ENCODE results near the gene EPHB1. TPM values are rescaled to one million over a fixed set of nuclear protein-coding genes. Genes with fewer than 3 reads are reported as not detected.

The EPHB1 gene
- polyA plus RNA-seq, 3 donors: 0.06 to 0.55 TPM; not detected in 1

DNA sequence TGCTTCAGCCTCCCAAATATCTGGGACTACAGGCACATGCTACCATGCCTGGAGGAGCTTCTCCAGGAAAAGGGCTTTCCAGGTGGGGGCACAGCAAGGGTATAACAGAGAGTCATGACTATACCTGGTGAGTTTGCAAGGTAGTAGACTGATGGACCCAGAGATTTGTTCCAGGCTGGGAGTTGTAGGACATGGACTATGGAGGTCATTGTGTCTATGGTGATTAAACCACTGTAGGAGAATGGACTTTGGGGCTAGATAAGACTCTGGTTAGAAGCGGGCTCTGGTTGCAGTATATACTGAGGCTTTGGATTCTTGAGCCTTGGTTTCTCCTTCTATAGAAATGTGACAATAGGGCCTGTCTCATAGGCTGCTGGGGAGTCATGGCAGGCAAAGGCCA lies 104.7 kb downstream of the EPHB1 start:
- no peaks in the 10 kb centered on the region for H4K20me1 ChIP-seq (ENCODE audit: insufficient read depth, low read length)
- WGBS (ENCODE audit: insufficient coverage): 100% methylated on average over 1 of the region's 1 CpG
- H3K27me3 Mint-ChIP-seq (ENCODE audit: low read depth in 3 of 3): peaks cover 4 to 8% (median 6%) of the 10 kb centered on the region in 3 donors
- intact Hi-C loops (cut with micrococcal nuclease): no loop called here
- peaks cover 2% of the 10 kb centered on the region for H3K4me1 Mint-ChIP-seq
- no peak for DNase-seq
- H3K9ac ChIP-seq (ENCODE audit: insufficient read depth, low read length, poor library complexity, severe bottlenecking): no peak overlapping the region
- H3K36me3 ChIP-seq (replicated peaks in 1 of 2; ENCODE audit: control insufficient read depth in 1 of 2, insufficient read depth in 2 of 2, low read length in 2 of 2): no peaks in the 10 kb centered on the region
- no peaks in the 10 kb centered on the region for H3K79me2 ChIP-seq (ENCODE audit: insufficient read depth, low read length)
- no peaks in the 10 kb centered on the region for H3K27me3 ChIP-seq (ENCODE audit: control insufficient read depth in 2 of 2, insufficient read depth in 2 of 2, low read length in 2 of 2)
- peak overlapping the region in 1 of 7 donors; percentile 1 for H3K27ac Mint-ChIP-seq
- no peaks in the 10 kb centered on the region for H3K9me3 ChIP-seq (replicated peaks in 1 of 2; ENCODE audit: control insufficient read depth in 1 of 2, insufficient read depth in 1 of 2, low read length in 2 of 2)
- H3K4me3 Mint-ChIP-seq: no peak overlapping the region
- no peaks in the 10 kb centered on the region for H3K4me1 ChIP-seq (ENCODE audit: control insufficient read depth in 1 of 2, insufficient read depth in 2 of 2, low read length in 2 of 2)
- TF ChIP-seq, protein P1, sequence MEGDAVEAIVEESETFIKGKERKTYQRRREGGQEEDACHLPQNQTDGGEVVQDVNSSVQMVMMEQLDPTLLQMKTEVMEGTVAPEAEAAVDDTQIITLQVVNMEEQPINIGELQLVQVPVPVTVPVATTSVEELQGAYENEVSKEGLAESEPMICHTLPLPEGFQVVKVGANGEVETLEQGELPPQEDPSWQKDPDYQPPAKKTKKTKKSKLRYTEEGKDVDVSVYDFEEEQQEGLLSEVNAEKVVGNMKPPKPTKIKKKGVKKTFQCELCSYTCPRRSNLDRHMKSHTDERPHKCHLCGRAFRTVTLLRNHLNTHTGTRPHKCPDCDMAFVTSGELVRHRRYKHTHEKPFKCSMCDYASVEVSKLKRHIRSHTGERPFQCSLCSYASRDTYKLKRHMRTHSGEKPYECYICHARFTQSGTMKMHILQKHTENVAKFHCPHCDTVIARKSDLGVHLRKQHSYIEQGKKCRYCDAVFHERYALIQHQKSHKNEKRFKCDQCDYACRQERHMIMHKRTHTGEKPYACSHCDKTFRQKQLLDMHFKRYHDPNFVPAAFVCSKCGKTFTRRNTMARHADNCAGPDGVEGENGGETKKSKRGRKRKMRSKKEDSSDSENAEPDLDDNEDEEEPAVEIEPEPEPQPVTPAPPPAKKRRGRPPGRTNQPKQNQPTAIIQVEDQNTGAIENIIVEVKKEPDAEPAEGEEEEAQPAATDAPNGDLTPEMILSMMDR (IDR thresholded peaks at IDR 0.05): no peak
- H3K4me3 ChIP-seq (replicated peaks in 1 of 3; ENCODE audit: low read depth in 2 of 3, low read length in 3 of 3): no peak overlapping the region
- H3K4me2 ChIP-seq (replicated peaks; ENCODE audit: extremely low read depth, low read length, poor library complexity, severe bottlenecking): no peak overlapping the region
- H3K9me3 Mint-ChIP-seq: peaks cover 0 to 2% (median 0%) of the 10 kb centered on the region in 7 donors
- no peaks in the 10 kb centered on the region for H3K36me3 Mint-ChIP-seq
- H3K27ac ChIP-seq (ENCODE audit: low read depth in 1 of 2, low read length in 2 of 2): no peak overlapping the region
- no peak overlapping the region for H2AFZ ChIP-seq (ENCODE audit: insufficient read depth, low read depth, low read length, poor library complexity, severe bottlenecking)

DNA sequence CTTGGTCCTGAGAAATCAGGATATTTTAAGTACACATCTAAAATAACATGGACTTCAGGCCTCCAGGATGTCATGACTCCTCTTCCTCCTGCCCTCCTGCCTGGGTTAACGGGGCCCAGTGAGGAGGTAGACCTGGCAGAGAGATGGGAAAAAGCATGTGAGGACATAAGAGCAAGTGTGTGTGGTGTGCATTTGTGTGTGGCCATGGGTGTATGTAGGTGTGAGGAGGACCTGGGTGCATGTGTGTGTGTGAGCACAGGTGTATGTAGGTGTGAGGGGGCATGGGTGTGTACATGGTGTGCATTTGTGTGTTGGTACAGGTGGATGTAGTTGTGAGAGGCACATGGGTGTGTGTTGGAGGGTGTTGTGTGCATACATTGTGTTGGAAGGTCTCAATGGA lies 105.4 kb downstream of the EPHB1 start:
- Histone ChIP-seq H3K27me3 (ENCODE audit: control insufficient read depth in 2 of 2, insufficient read depth in 2 of 2, low read length in 2 of 2) (no peaks in the 10 kb centered on the region), H3K79me2 (ENCODE audit: insufficient read depth, low read length) (no peaks in the 10 kb centered on the region), H3K27ac (ENCODE audit: low read depth in 1 of 2, low read length in 2 of 2) (no peak overlapping the region), H4K20me1 (ENCODE audit: insufficient read depth, low read length) (no peaks in the 10 kb centered on the region), H3K36me3 (replicated peaks in 1 of 2; ENCODE audit: control insufficient read depth in 1 of 2, insufficient read depth in 2 of 2, low read length in 2 of 2) (no peaks in the 10 kb centered on the region), H3K4me1 (ENCODE audit: control insufficient read depth in 1 of 2, insufficient read depth in 2 of 2, low read length in 2 of 2) (no peaks in the 10 kb centered on the region), H3K4me2 (replicated peaks; ENCODE audit: extremely low read depth, low read length, poor library complexity, severe bottlenecking) (no peak overlapping the region), H2AFZ (ENCODE audit: insufficient read depth, low read depth, low read length, poor library complexity, severe bottlenecking) (no peak overlapping the region), H3K9ac (ENCODE audit: insufficient read depth, low read length, poor library complexity, severe bottlenecking) (no peak overlapping the region), H3K4me3 (replicated peaks in 1 of 3; ENCODE audit: low read depth in 2 of 3, low read length in 3 of 3) (no peak overlapping the region), H3K9me3 (replicated peaks in 1 of 2; ENCODE audit: control insufficient read depth in 1 of 2, insufficient read depth in 1 of 2, low read length in 2 of 2) (no peaks in the 10 kb centered on the region)
- Mint-ChIP-seq H3K4me1 (peaks cover 2% of the 10 kb centered on the region), H3K9me3 (peaks cover 0 to 2% (median 0%) of the 10 kb centered on the region in 7 donors), H3K36me3 (no peaks in the 10 kb centered on the region), H3K27ac (no peak overlapping the region), H3K27me3 (ENCODE audit: low read depth in 3 of 3) (peaks cover 4% of the 10 kb centered on the region in 3 donors), H3K4me3 (no peak overlapping the region)
- 100% methylated on average over 1 of the region's 1 CpG for WGBS (ENCODE audit: insufficient coverage)
- TF ChIP-seq, protein P1 (IDR thresholded peaks at IDR 0.05): no peak
- intact Hi-C loops (cut with micrococcal nuclease): no loop called here
- DNase-seq: no peak
